Panc1 (cell line): ENCODE results near the gene MFSD12. TPM values are rescaled to one million over a fixed set of nuclear protein-coding genes. Genes with fewer than 3 reads are reported as not detected.

ENCODE experiments used
- ATAC-seq: fragments of 200-7000 bp; cut with Tn5 transposase; 2 replicates; pipeline ENCODE4 v1.9.1; 2020; ENCODE audit warnings: mild to moderate bottlenecking, moderate library complexity
- BruUV-seq: library from RNA; stranded (reverse); fragments of 400-500 nt; replicated peaks from 2 replicates; lab custom pipeline; 2021; lab: Mats Ljungman, UMichigan
- CTCF ChIA-PET: fragments of 300-600 bp; sonication (Branson Sonifier 250); formaldehyde crosslinking; loops from one replicate; lab custom pipeline; 2022; ENCODE audit warnings: antibody characterized with exemption; lab: Charles Lee
- POLR2A ChIA-PET: fragments of 300-600 bp; sonication (Branson Sonifier 250); formaldehyde crosslinking; loops from one replicate; lab custom pipeline; 2022; ENCODE audit warnings: antibody characterized with exemption; lab: Charles Lee
- DNase-seq: peaks from one replicate; pipeline ENCODE4 v3.0.0-alpha.2; 2010; ENCODE audit warnings: low read depth, low spot score
- H3K27ac ChIP-seq: 2 replicates; pipeline ENCODE4 v1.5.1; 2011; ENCODE audit warnings: mild to moderate bottlenecking, low read length, inconsistent platforms
- H3K27me3 ChIP-seq: fragments of 200-500 bp; sonication (Bioruptor generic); 2 replicates; pipeline ENCODE4 v1.6.0; 2014; ENCODE audit warnings: low read length, inconsistent platforms; ENCODE audit not compliant: control insufficient read depth, insufficient read depth
- H3K36me3 ChIP-seq: fragments of 200-500 bp; sonication (Bioruptor generic); 2 replicates; pipeline ENCODE4 v1.5.1; 2014; ENCODE audit warnings: inconsistent platforms, mild to moderate bottlenecking, low read length, moderate library complexity; ENCODE audit not compliant: control insufficient read depth, insufficient read depth
- H3K4me1 ChIP-seq: 2 replicates; pipeline ENCODE4 v1.5.1; 2011; ENCODE audit warnings: inconsistent platforms, mild to moderate bottlenecking, low read length, moderate library complexity; ENCODE audit not compliant: control insufficient read depth, insufficient read depth
- H3K4me3 ChIP-seq, 2 experiments: 2 replicates each; pipeline ENCODE4 v1.5.1; 2011 to 2012; ENCODE audit warnings: low read depth in 2 of 2, low read length in 2 of 2, mild to moderate bottlenecking in 2 of 2, inconsistent platforms in 1 of 2, moderate library complexity in 1 of 2
- H3K9me3 ChIP-seq: fragments of 200-500 bp; sonication (Bioruptor generic); 2 replicates; pipeline ENCODE4 v1.5.1; 2014; ENCODE audit warnings: low read depth, mild to moderate bottlenecking, inconsistent platforms, low read length, moderate library complexity; ENCODE audit not compliant: control insufficient read depth, insufficient read depth
- CTCF ChIP-seq: fragments of 450-650 bp; IDR thresholded peaks from 2 replicates; pipeline ENCODE4 v1.5.1; 2017; ENCODE audit warnings: mild to moderate bottlenecking
- POLR2AphosphoS5 ChIP-seq: IDR thresholded peaks from 2 replicates; pipeline ENCODE4 v1.6.1; 2012; ENCODE audit warnings: mild to moderate bottlenecking, low read depth, low read length, moderate library complexity
- SIN3A ChIP-seq: IDR thresholded peaks from 2 replicates; pipeline ENCODE4 v1.6.1; 2012; ENCODE audit warnings: low read depth, mild to moderate bottlenecking, low read length, moderate library complexity, borderline replicate concordance; ENCODE audit not compliant: insufficient read depth
- TCF7L2 ChIP-seq: IDR thresholded peaks from 2 replicates; pipeline ENCODE4 v1.6.1; 2011; ENCODE audit warnings: mild to moderate bottlenecking, low read depth, low read length, inconsistent platforms
- in situ Hi-C: cut with HindIII; loops from 2 replicates; pipeline ENCODE4 v1.10.0; 2016; ENCODE audit warnings: low sequenced_read_pairs, low pct_unique_long_range_greater_than_20kb
- intact Hi-C: fragments of 100-400 bp; cut with micrococcal nuclease; formaldehyde crosslinking; loops from one replicate; pipeline ENCODE4 v1.10.0; 2022; ENCODE audit not compliant: unreplicated experiment
- total RNA-seq: library from RNA; stranded (reverse); gene quantifications from one replicate; pipeline ENCODE4 v1.2.1, GENCODE V29; 2021; ENCODE audit not compliant: unreplicated experiment
- TF ChIP-seq, protein P1 (sequence below), 2 experiments: IDR thresholded peaks; 2 replicates each; pipeline ENCODE4 v1.6.1; 2011 to 2012; ENCODE audit warnings: low read depth in 2 of 2, control low read depth in 1 of 2, low read length in 1 of 2, mild to moderate bottlenecking in 1 of 2, moderate library complexity in 1 of 2; ENCODE audit not compliant: insufficient read depth in 1 of 2

MFSD12 gene
- total RNA-seq, 1 experiment from 2014 or later: 98.8 TPM

DNA sequence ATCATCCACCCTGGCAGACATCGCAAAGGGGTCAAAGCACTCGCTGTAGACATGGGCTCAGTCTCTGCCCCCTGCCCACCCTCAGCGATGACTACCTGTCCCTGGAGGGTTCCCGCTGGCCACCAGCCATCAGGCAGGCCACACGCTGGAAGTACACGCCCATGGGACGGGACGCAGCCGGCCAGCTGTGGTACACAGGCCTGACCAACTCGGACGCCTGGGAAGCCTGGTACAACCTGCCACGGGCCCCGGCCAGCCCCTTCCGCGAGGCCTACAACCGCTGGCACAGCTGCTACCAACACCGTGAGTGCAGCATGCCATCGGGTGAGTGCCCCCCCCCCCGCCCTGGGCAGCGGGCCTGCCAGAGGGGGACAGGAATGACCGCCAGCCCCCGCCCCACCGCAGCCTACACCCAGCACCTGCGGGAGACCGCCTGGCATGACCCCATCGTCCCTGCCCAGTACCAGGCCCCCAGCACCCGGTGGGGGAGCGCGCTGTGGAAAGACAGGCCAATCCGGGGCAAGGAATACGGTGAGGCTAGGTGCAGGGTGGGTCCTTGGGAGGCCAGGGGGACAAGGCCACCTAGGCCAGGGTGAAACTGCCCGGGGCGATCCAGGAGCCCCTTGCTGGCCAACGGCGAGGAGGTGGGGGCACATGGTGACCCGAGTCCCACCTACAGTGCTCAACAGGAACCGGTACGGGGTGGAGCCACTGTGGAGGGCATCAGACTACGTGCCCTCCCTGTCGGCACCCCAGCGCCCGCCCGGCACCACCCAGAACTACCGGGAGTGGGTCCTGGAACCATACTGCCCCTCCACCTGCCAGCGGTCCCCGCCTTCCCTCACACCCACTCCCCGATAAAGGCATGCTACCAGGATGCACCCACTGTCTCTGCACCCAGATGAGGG, 14.0 kb downstream of the MFSD12 start:
- no peaks in the 10 kb centered on the region for H3K27me3 ChIP-seq
- no TSS peak for BruUV-seq
- in situ Hi-C loops: no loop called here
- H3K4me3 ChIP-seq: no peak overlapping the region
- H3K36me3 ChIP-seq: 0 out of 2 replicates have a peak, but pooled peaks cover 3% of the 10 kb centered on the region
- CTCF ChIA-PET: no interaction called here
- no peaks in the 10 kb centered on the region for H3K9me3 ChIP-seq
- intact Hi-C loops: no loop called here
- 0 out of 2 replicates have a peak, but pooled peaks cover 4% of the 10 kb centered on the region for H3K4me1 ChIP-seq
- no peak overlapping the region for H3K27ac ChIP-seq
- ATAC-seq: no peak
- TF ChIP-seq SIN3A (no peak), TCF7L2 (no peak), POLR2AphosphoS5 (no peak), CTCF (no peak)
- TF ChIP-seq, protein P1, sequence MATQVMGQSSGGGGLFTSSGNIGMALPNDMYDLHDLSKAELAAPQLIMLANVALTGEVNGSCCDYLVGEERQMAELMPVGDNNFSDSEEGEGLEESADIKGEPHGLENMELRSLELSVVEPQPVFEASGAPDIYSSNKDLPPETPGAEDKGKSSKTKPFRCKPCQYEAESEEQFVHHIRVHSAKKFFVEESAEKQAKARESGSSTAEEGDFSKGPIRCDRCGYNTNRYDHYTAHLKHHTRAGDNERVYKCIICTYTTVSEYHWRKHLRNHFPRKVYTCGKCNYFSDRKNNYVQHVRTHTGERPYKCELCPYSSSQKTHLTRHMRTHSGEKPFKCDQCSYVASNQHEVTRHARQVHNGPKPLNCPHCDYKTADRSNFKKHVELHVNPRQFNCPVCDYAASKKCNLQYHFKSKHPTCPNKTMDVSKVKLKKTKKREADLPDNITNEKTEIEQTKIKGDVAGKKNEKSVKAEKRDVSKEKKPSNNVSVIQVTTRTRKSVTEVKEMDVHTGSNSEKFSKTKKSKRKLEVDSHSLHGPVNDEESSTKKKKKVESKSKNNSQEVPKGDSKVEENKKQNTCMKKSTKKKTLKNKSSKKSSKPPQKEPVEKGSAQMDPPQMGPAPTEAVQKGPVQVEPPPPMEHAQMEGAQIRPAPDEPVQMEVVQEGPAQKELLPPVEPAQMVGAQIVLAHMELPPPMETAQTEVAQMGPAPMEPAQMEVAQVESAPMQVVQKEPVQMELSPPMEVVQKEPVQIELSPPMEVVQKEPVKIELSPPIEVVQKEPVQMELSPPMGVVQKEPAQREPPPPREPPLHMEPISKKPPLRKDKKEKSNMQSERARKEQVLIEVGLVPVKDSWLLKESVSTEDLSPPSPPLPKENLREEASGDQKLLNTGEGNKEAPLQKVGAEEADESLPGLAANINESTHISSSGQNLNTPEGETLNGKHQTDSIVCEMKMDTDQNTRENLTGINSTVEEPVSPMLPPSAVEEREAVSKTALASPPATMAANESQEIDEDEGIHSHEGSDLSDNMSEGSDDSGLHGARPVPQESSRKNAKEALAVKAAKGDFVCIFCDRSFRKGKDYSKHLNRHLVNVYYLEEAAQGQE (IDR thresholded peaks at IDR 0.05; ENCODE audit: insufficient read depth in 1 of 2, low read depth in 2 of 2, low read length in 1 of 2): no peak
- POLR2A ChIA-PET: no interaction called here
- DNase-seq: no peak

GRCh38 chr19:3539756-3540118, 17.6 kb downstream of the MFSD12 start:
- no peaks in the 10 kb centered on the region; the same call in 1 of the 2 replicates for H3K36me3 ChIP-seq
- no peaks in the 10 kb centered on the region for H3K27me3 ChIP-seq
- no peak overlapping the region for H3K4me3 ChIP-seq
- POLR2A ChIA-PET: no interaction called here
- intact Hi-C loops: no loop called here
- TF ChIP-seq, protein P1 (IDR thresholded peaks at IDR 0.05; ENCODE audit: insufficient read depth in 1 of 2, low read depth in 2 of 2, low read length in 1 of 2): no peak
- TF ChIP-seq TCF7L2 (no peak), SIN3A (no peak), POLR2AphosphoS5 (no peak), CTCF (no peak)
- H3K4me1 ChIP-seq: peaks cover 7% of the 10 kb centered on the region; the same call in 1 of the 2 replicates
- DNase-seq (no peak), ATAC-seq (no peak)
- CTCF ChIA-PET: no interaction called here
- TSS peak; percentile 81 for BruUV-seq
- H3K27ac ChIP-seq: no peak overlapping the region
- in situ Hi-C loops: no loop called here
- H3K9me3 ChIP-seq: no peaks in the 10 kb centered on the region
